ENCODE data around the gene EIF3J. TPM values are rescaled to one million over a fixed set of nuclear protein-coding genes. Genes with fewer than 3 reads are reported as not detected.

EIF3J gene
- total and polyA plus RNA-seq, 10 donors = 23.9 to 65.0 (median 45.6) TPM

- no peak for TF ChIP-seq CTCF (IDR thresholded peaks at IDR 0.05 in 8 of 11, conservative IDR thresholded peaks at IDR 0.05 in 3 of 11)
- WGBS, 5 donors = 86 to 97% (median 93%) methylated on average over 5 of the region's 5 CpGs
- H3K9me3 ChIP-seq = no peaks in the 10 kb centered on the region
- intact Hi-C loops (cut with DNase I; ENCODE audit: low total_unique reads) = no loop called here
- no peak for DNase-seq
- H3K36me3 ChIP-seq = peaks cover 5 to 100% (median 96%) of the 10 kb centered on the region in 6 donors
- no peak overlapping the region for H3K4me3 ChIP-seq
- H3K4me1 ChIP-seq = peaks cover 0 to 7% (median 0%) of the 10 kb centered on the region in 6 donors
- H3K27me3 ChIP-seq (replicated peaks in 1 of 7) = no peaks in the 10 kb centered on the region
- no peak overlapping the region for H3K27ac ChIP-seq
Measured at GRCh38 chr15:44588541-44588940, 51.6 kb downstream of the EIF3J start.

- no peak overlapping the region for H3K27ac ChIP-seq
- TF ChIP-seq CTCF (IDR thresholded peaks at IDR 0.05 in 8 of 11, conservative IDR thresholded peaks at IDR 0.05 in 3 of 11) (no peak), POLR2AphosphoS5 (IDR thresholded peaks at IDR 0.05) (no peak), POLR2A (IDR thresholded peaks at IDR 0.05) (no peak)
- H3K27me3 ChIP-seq (replicated peaks in 1 of 7) = no peaks in the 10 kb centered on the region
- intact Hi-C loops (cut with DNase I; ENCODE audit: low total_unique reads) = loop anchor here (10.0 kb wide), 2 partner anchors 53 to 163 kb away; no protein-coding TSS in a partner anchor
- WGBS, 5 donors = 91 to 100% (median 96%) methylated on average over 1 of the region's 1 CpG
- peaks cover 5 to 100% (median 96%) of the 10 kb centered on the region in 6 donors for H3K36me3 ChIP-seq
- DNase-seq = no peak
- no peaks in the 10 kb centered on the region for H3K9me3 ChIP-seq
- H3K4me1 ChIP-seq = peaks cover 0 to 14% (median 0%) of the 10 kb centered on the region in 6 donors
- no peak overlapping the region for H3K4me3 ChIP-seq
Measured at GRCh38 chr15:44591326-44591725, 54.4 kb downstream of the EIF3J start.

- Histone ChIP-seq H3K4me1 (peaks cover 0 to 14% (median 0%) of the 10 kb centered on the region in 6 donors), H3K27ac (peak overlapping the region in 2 of 8 donors; percentile 15 to 20), H3K36me3 (peaks cover 5 to 100% (median 99%) of the 10 kb centered on the region in 6 donors), H3K27me3 (replicated peaks in 1 of 7) (no peaks in the 10 kb centered on the region), H3K9me3 (no peaks in the 10 kb centered on the region), H3K4me3 (no peak overlapping the region)
- no peak for DNase-seq
- TF ChIP-seq CTCF (IDR thresholded peaks at IDR 0.05 in 8 of 11, conservative IDR thresholded peaks at IDR 0.05 in 3 of 11) (peak in 9 of 11 experiments; percentile 34 to 71 (median 50)), POLR2AphosphoS5 (IDR thresholded peaks at IDR 0.05) (no peak)
- intact Hi-C loops (cut with DNase I; ENCODE audit: low total_unique reads) = loop anchor here (10.0 kb wide), 2 partner anchors 52 to 162 kb away; no protein-coding TSS in a partner anchor
- WGBS, 5 donors = 86 to 89% (median 87%) methylated on average over 5 to 7 of the region's 7 CpGs
Measured at GRCh38 chr15:44593042-44593736, 56.2 kb downstream of the EIF3J start.

- no peaks in the 10 kb centered on the region for H3K9me3 ChIP-seq
- H3K4me1 ChIP-seq = peaks cover 0 to 14% (median 0%) of the 10 kb centered on the region in 6 donors
- intact Hi-C loops (cut with DNase I; ENCODE audit: low total_unique reads) = loop anchor here (10.0 kb wide), 2 partner anchors 50 to 160 kb away; no protein-coding TSS in a partner anchor
- WGBS, 5 donors = 79 to 92% (median 83%) methylated on average over 1 of the region's 1 CpG
- no peak for DNase-seq
- H3K27ac ChIP-seq = peak overlapping the region in 2 of 8 donors; percentile 40 to 49
- peaks cover 0 to 100% (median 98%) of the 10 kb centered on the region in 6 donors for H3K36me3 ChIP-seq
- TF ChIP-seq POLR2AphosphoS5 (IDR thresholded peaks at IDR 0.05) (no peak), POLR2A (IDR thresholded peaks at IDR 0.05) (no peak), CTCF (IDR thresholded peaks at IDR 0.05 in 8 of 11, conservative IDR thresholded peaks at IDR 0.05 in 3 of 11) (no peak)
- no peak overlapping the region for H3K4me3 ChIP-seq
- H3K27me3 ChIP-seq (replicated peaks in 1 of 7) = no peaks in the 10 kb centered on the region
Measured at GRCh38 chr15:44595246-44595645, 58.3 kb downstream of the EIF3J start.
